Heart left ventricle (tissue), 16 donors: Measurements from ENCODE around the gene MPP4. TPM values are rescaled to one million over a fixed set of nuclear protein-coding genes. Genes with fewer than 3 reads are reported as not detected.
"Not testable (repeated sequence)": the region's sequence is repeated elsewhere in the genome, so short reads cannot be mapped to it uniquely, and the experiment has no call there.

Source experiments
- ATAC-seq, 4 donors: fragments of 200-7000 bp; cut with Tn5 transposase; one replicate each; pipeline ENCODE4 v1.9.1; 2020 to 2022; ENCODE audit warnings: moderate library complexity in 4 of 4, mild to moderate bottlenecking in 3 of 4, moderate number of reproducible peaks in 1 of 4
- DNase-seq, 5 donors: peaks; one replicate each; pipeline ENCODE4 v3.0.0-alpha.2; 2020
- H3K27ac ChIP-seq, 12 donors: fragments of 200-600 bp; sonication (generic) in 4 of 12; one replicate each; pipeline versions ENCODE4 v1.5.0 to v1.8.0; 2016 to 2022; ENCODE audit warnings: mild to moderate bottlenecking in 2 of 12
- H3K27me3 ChIP-seq, 9 donors: fragments of 200-600 bp; sonication (generic) in 2 of 9; one replicate each; pipeline versions ENCODE4 v1.5.1 to v1.8.0; 2016 to 2022; ENCODE audit warnings: mild to moderate bottlenecking in 3 of 9
- H3K36me3 ChIP-seq, 9 donors: fragments of 200-600 bp; sonication (generic) in 2 of 9; one replicate each; pipeline versions ENCODE4 v1.5.0 to v1.8.0; 2018 to 2022; ENCODE audit warnings: mild to moderate bottlenecking in 2 of 9
- H3K4me1 ChIP-seq, 12 donors: fragments of 200-600 bp; sonication (generic) in 4 of 12; one replicate each; pipeline versions ENCODE4 v1.5.0 to v1.8.0; 2016 to 2022; ENCODE audit warnings: mild to moderate bottlenecking in 3 of 12
- H3K4me3 ChIP-seq, 12 donors: fragments of 200-600 bp; sonication (generic) in 4 of 12; one replicate each; pipeline versions ENCODE4 v1.5.0 to v1.8.0; 2017 to 2022; ENCODE audit warnings: mild to moderate bottlenecking in 9 of 12, moderate library complexity in 4 of 12
- H3K9me3 ChIP-seq, 12 donors: fragments of 200-600 bp; sonication (generic) in 4 of 12; one replicate each; pipeline versions ENCODE4 v1.5.0 to v1.8.0; 2016 to 2022; ENCODE audit warnings: mild to moderate bottlenecking in 1 of 12
- CTCF ChIP-seq, 12 donors: fragments of 200-600 bp; sonication (generic) in 4 of 12; IDR thresholded peaks; one replicate each; pipeline versions ENCODE4 v1.5.0 to v1.8.0; 2018 to 2022; ENCODE audit warnings: antibody characterized with exemption in 12 of 12, mild to moderate bottlenecking in 5 of 12
- POLR2A ChIP-seq, 2 donors: fragments of 450-650 bp; IDR thresholded peaks; one replicate each; pipeline ENCODE4 v1.6.1; 2017; ENCODE audit warnings: antibody characterized with exemption in 2 of 2, mild to moderate bottlenecking in 2 of 2, moderate library complexity in 2 of 2
- WGBS, 4 donors: extraction: QIAGEN DNeasy Blood & Tissue Kit in 2 of 4; methylation state at CpG; one replicate each; pipeline versions ENCODE4 v1.1.5 to v1.1.7; 2013 to 2018; 5-methylcytosine and 5-hydroxymethylcytosine counted together
- intact Hi-C, 10 donors: fragments of 100-400 bp; cut with DNase I; formaldehyde crosslinking; loops; one replicate each; pipeline versions ENCODE4 v1.11.1 to v1.14.2; 2022
- polyA plus RNA-seq, 2 donors: library from polyadenylated mRNA; stranded (reverse); fragments of 200-250 nt; gene quantifications; one replicate each; pipeline ENCODE4 v1.2.3, GENCODE V29; 2013
- total RNA-seq, 9 donors: library from RNA; depleted of rRNA in 2 of 9; stranded (reverse); fragments of >200 nt in 2 of 9; fragmentation: NEBNext Ultra II Directional in 3 of 9; extraction: Animal tissue kit (Norgen Biotek cat#: 25700) in 3 of 9; gene quantifications; one replicate each; pipeline versions ENCODE4 v1.1.0 to v1.2.4, GENCODE V29; 2016 to 2023
- donor health status: ischemic (EF 13 %, LVEDD 7.1; RV severe dilation, severe dysfunction).
- donor health status: healthy with polysubstance abuse.
- donor health status: DM: no; HTN: yes; CAD: no.
- donor health status: DM: no; HTN: no; CAD: no.
- donor health status: ischemic (EF 25% LVEDD 6.9; RV normal size, moderate dysfunction).
- donor health status: ischemic (EF 25% LVEDD 5.7; RV mildly dilated, moderate dysfunction).
- donor health status: healthy.
- donor health status: DM: yes; HTN: yes; CAD: no.
- donor health status: ischemic (EF 35%, LVEDD 5.7; RV mildly dilated, moderate dysfunction).
- donor health status: nonischemic (EF 11% LVEDD 7.7; RV severe dilation, severe dysfunction).
- donor health status: DM: yes; HTN: yes; CAD: no.
- donor health status: PGD.
- donor health status: ischemic (EF 29% LVEDD 5.4; RV normal size, mild dysfunction).
- donor health status: nonischemic (EF 23%, LVEDD 6.1; RV moderate dilation, normal function).

Gene MPP4
- total and polyA plus RNA-seq, 11 donors = 0.24 to 0.25 (median 0.24) TPM; not detected in 8

GRCh38 chr2:201673546-201673945 lies 24.9 kb downstream of the MPP4 start:
- TF ChIP-seq POLR2A (IDR thresholded peaks at IDR 0.05) = no peak
- TF ChIP-seq CTCF (IDR thresholded peaks at IDR 0.05) = no peak
- no peaks in the 10 kb centered on the region for H3K4me1 ChIP-seq
- H3K27ac ChIP-seq = no peak overlapping the region
- WGBS, 4 donors = 79 to 92% (median 89%) methylated on average over 2 of the region's 2 CpGs
- no peaks in the 10 kb centered on the region for H3K36me3 ChIP-seq
- no peak overlapping the region for H3K4me3 ChIP-seq
- H3K27me3 ChIP-seq = no peaks in the 10 kb centered on the region
- intact Hi-C loops = no loop called here
- peaks cover 0 to 4% (median 0%) of the 10 kb centered on the region in 12 donors for H3K9me3 ChIP-seq
- DNase-seq = no peak
- ATAC-seq = no peak

- H3K27ac ChIP-seq, H3K9me3 ChIP-seq, intact Hi-C loops, ATAC-seq, H3K27me3 ChIP-seq, DNase-seq, H3K4me1 ChIP-seq, H3K4me3 ChIP-seq, H3K36me3 ChIP-seq: not testable (repeated sequence)
- 56 to 63% (median 57%) methylated on average over 4 of the region's 4 CpGs for WGBS, 4 donors
Measured at GRCh38 chr2:201671205-201671604, 27.2 kb downstream of the MPP4 start.

GRCh38 chr2:201669865-201670264 lies 28.6 kb downstream of the MPP4 start:
- DNase-seq (no peak), ATAC-seq (no peak)
- 95 to 100% (median 95%) methylated on average over 1 of the region's 1 CpG for WGBS, 4 donors
- H3K27me3 ChIP-seq = no peaks in the 10 kb centered on the region
- H3K36me3 ChIP-seq = no peaks in the 10 kb centered on the region
- no peak overlapping the region for H3K4me3 ChIP-seq
- TF ChIP-seq CTCF (IDR thresholded peaks at IDR 0.05) (no peak), POLR2A (IDR thresholded peaks at IDR 0.05) (no peak)
- H3K4me1 ChIP-seq = no peaks in the 10 kb centered on the region
- H3K9me3 ChIP-seq = peaks cover 0 to 4% (median 0%) of the 10 kb centered on the region in 12 donors
- intact Hi-C loops = no loop called here
- H3K27ac ChIP-seq = no peak overlapping the region

GRCh38 chr2:201668402-201668910 lies 30.0 kb downstream of the MPP4 start:
- WGBS, 4 donors = 46 to 61% (median 54%) methylated on average over 3 of the region's 3 CpGs
- intact Hi-C loops = no loop called here
- H3K27ac ChIP-seq = no peak overlapping the region
- ATAC-seq = no peak
- peaks cover 0 to 4% (median 0%) of the 10 kb centered on the region in 12 donors for H3K9me3 ChIP-seq
- no peaks in the 10 kb centered on the region for H3K4me1 ChIP-seq
- H3K4me3 ChIP-seq = no peak overlapping the region
- no peaks in the 10 kb centered on the region for H3K36me3 ChIP-seq
- TF ChIP-seq CTCF (IDR thresholded peaks at IDR 0.05) (no peak), POLR2A (IDR thresholded peaks at IDR 0.05) (no peak)
- no peak for DNase-seq
- H3K27me3 ChIP-seq = no peaks in the 10 kb centered on the region

GRCh38 chr2:201664334-201664733 lies 34.1 kb downstream of the MPP4 start:
- Histone ChIP-seq H3K27me3 (no peaks in the 10 kb centered on the region), H3K27ac (no peak overlapping the region), H3K36me3 (no peaks in the 10 kb centered on the region), H3K4me3 (no peak overlapping the region), H3K4me1 (no peaks in the 10 kb centered on the region), H3K9me3 (no peaks in the 10 kb centered on the region)
- ATAC-seq (no peak), DNase-seq (no peak)
- 68 to 72% (median 71%) methylated on average over 8 of the region's 8 CpGs for WGBS, 4 donors
- intact Hi-C loops = no loop called here
- TF ChIP-seq POLR2A (IDR thresholded peaks at IDR 0.05) (no peak), CTCF (IDR thresholded peaks at IDR 0.05) (no peak)
